ENCODE data around the gene CTDSPL2. TPM values are rescaled to one million over a fixed set of nuclear protein-coding genes. Genes with fewer than 3 reads are reported as not detected.

Gene CTDSPL2
- total RNA-seq (2014; rRNA removed; shearing (Covaris generic)), result 84.5 and 118 TPM in 2 replicates

DNA sequence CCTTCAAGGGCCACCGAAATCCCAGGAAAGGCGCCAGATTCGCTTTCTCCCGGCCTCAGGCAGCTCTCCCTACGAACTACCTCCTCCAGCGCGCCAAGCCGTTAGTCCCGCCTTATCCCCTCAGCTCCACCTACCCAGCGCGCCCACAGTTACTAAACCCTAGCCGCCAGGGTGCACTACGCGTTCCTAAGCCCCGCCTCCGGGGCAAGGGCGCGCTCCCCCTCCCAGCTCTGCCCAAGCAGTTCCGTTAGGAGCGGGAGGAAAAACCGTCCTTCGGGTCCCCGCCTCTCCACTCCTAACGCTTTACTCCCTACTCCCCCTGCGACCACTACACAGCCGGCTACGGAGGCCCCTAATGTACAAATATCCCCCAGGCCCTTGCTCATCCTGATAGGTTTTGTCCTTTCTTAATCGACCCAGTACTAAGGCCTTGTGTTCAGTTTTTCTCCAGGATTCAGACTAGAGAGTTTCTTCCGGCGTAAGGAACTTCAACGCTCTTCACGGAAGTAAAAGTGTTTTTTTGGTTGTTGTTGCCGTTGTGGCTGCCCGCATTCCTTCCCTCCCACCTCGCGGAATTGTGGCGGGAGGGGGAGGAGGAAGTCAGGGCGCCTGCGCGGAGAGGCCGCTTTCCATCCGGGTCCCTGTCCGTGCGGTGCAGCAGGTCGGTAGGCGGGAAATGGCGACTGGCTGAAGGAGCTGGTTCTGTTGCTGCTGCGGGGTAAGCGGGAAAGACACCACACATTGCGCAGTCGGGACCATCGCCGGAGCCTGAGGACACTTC, at the start of gene CTDSPL2:
Gene CTDSPL2 (plus strand): TSS at position 655 of the 781 bp plus-strand sequence. CDS start 31,386 bp downstream, outside the sequence.
- peak; percentile 91 for DNase-seq
- Histone ChIP-seq H3K27me3 (ENCODE audit: control insufficient read depth, insufficient read depth, low read length) (no peaks in the 10 kb centered on the region), H3K4me3 (ENCODE audit: insufficient read depth, low read depth, low read length) (peak within 1 kb of the TSS; percentile 99), H3K36me3 (replicated peaks; ENCODE audit: control insufficient read depth, insufficient read depth, low read length) (no peaks in the 10 kb centered on the region)

DNA sequence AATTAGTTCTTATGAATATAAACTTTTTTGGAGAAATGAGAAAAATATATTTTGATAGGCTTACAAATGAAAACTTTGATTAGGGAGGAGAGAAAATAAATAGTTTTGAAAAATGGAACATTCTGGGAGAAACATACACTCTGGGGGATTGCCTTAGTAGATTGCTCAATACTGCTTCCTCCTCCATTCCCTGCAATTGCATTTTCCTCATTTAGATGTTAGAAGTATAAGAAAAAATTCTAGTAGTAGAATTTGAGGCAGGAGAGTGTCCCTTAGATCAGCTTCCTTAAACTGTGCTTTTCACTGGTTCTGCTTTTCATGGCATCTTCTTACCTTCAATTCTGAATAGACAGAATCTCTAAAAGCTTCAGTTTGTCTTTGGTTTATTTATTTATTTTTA, 46.2 kb upstream of the CTDSPL2 start:
- Histone ChIP-seq H3K36me3 (replicated peaks; ENCODE audit: control insufficient read depth, insufficient read depth, low read length) (no peaks in the 10 kb centered on the region; the same call in 1 of the 2 replicates), H3K27me3 (ENCODE audit: control insufficient read depth, insufficient read depth, low read length) (no peaks in the 10 kb centered on the region), H3K4me3 (ENCODE audit: insufficient read depth, low read depth, low read length) (no peak overlapping the region)
- no peak for DNase-seq

DNA sequence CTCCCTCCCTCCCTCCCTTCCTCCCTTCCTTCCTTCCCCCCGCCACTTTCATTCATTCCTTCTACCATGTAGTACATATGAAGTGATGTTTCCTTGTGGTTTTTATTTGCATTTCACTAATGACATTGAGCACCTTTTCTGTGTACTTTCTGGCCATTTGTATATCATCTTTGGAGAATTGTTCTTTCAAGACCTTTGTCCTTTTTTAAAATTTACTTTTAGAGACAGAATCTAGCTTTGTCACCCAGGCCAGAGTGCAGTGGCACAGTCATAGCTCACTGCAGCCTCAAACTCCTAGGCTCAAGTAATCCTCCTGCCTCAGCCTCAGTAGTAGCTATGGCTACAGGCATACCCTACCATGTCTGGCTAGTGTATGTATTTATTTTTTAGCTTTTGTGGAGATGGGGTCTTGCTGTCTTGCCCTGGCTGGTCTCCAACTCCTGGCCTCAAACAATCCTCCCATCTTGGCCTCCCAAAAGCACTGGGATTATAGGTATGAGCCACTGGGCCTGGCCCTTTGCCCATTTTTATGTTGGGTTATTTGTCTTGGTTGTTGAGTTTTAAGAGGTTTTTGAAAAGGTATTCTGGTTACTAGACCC, 42.0 kb upstream of the CTDSPL2 start:
- DNase-seq, result no peak
- H3K27me3 ChIP-seq (ENCODE audit: control insufficient read depth, insufficient read depth, low read length), result no peaks in the 10 kb centered on the region
- H3K4me3 ChIP-seq (ENCODE audit: insufficient read depth, low read depth, low read length), result no peak overlapping the region
- H3K36me3 ChIP-seq (replicated peaks; ENCODE audit: control insufficient read depth, insufficient read depth, low read length), result no peaks in the 10 kb centered on the region; the same call in none of the 2 replicates

DNA sequence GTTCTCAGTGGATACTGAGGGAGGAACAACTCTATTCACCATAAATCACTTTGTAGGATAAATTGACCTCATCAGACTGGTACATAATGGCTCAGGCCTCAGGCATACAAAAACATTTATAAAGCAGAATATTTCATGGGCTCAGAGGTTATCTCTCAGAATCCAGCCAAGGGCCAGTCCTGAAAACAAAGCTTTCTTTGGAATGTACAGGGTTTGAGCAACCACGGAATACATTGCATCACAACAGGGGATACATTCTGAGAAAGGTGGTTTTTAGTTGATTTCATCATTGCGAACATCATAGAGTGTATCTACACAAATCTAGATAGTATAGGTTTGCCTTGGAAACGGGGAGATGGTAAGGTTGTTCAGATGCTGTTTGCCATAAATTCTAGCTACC, 33.4 kb upstream of the CTDSPL2 start:
- no peak for DNase-seq
- Histone ChIP-seq H3K36me3 (replicated peaks; ENCODE audit: control insufficient read depth, insufficient read depth, low read length) (no peaks in the 10 kb centered on the region; the same call in 1 of the 2 replicates), H3K27me3 (ENCODE audit: control insufficient read depth, insufficient read depth, low read length) (no peaks in the 10 kb centered on the region), H3K4me3 (ENCODE audit: insufficient read depth, low read depth, low read length) (no peak overlapping the region)

DNA sequence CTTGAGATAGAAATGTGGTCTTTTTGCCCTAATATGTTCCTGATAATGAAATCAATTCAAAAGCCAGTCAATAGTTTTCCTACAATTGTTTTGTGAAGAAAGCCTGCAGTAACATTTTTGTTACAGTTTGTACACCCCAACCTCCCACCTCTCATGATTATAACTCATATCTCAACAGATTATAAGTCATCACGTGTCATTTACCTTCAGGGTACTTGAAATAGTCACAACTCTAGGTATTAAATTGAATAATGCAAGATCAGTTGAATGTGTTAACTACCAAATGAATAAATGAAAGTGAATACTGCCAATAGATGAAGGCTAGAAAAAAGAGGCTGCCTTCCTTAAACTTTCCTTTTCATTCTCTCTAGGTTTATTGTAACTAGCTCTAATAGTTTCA, 32.9 kb upstream of the CTDSPL2 start:
- no peak for DNase-seq
- Histone ChIP-seq H3K36me3 (replicated peaks; ENCODE audit: control insufficient read depth, insufficient read depth, low read length) (no peaks in the 10 kb centered on the region), H3K27me3 (ENCODE audit: control insufficient read depth, insufficient read depth, low read length) (no peaks in the 10 kb centered on the region), H3K4me3 (ENCODE audit: insufficient read depth, low read depth, low read length) (no peak overlapping the region)

DNA sequence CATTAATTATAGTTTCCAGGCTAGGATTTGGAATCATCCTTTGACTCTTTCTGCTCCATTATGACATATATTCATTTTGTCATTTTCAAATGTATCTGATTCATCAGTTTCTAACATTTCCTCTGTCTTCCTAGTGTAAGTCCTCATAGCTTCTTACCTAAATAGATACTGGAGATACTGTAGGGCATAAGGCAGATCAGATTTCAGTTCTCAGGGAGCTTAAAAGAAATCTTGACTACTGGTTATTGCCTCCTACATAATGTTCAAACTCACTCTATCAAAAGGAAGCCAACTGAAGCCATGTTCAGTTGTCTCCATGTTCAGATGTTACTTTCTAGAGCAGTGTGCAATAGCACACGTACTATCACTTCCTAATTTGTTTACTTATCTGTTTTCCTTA, 29.6 kb upstream of the CTDSPL2 start:
- no peaks in the 10 kb centered on the region for H3K27me3 ChIP-seq (ENCODE audit: control insufficient read depth, insufficient read depth, low read length)
- no peak overlapping the region for H3K4me3 ChIP-seq (ENCODE audit: insufficient read depth, low read depth, low read length)
- no peak for DNase-seq
- H3K36me3 ChIP-seq (replicated peaks; ENCODE audit: control insufficient read depth, insufficient read depth, low read length), result no peaks in the 10 kb centered on the region

DNA sequence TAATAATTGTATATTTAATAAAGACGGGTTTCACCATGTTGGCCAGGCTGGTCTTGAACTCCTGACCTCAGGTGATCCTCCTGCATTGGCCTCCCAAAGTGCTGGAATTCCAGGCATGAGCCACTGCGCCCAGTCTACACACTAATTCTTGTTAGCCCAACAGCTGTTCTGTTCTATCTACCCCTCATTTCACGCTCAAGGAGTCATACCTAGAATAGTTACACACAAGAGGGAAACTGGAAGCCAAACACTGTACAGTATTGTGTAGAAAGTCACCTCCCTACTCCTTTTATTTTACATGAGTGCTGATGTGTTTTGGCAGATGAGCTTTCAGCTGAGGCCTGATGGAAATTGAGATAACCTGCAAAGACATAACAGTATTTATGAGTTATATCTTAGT, 13.4 kb upstream of the CTDSPL2 start:
- Histone ChIP-seq H3K4me3 (ENCODE audit: insufficient read depth, low read depth, low read length) (no peak overlapping the region), H3K27me3 (ENCODE audit: control insufficient read depth, insufficient read depth, low read length) (no peaks in the 10 kb centered on the region), H3K36me3 (replicated peaks; ENCODE audit: control insufficient read depth, insufficient read depth, low read length) (no peaks in the 10 kb centered on the region)
- no peak for DNase-seq

DNA sequence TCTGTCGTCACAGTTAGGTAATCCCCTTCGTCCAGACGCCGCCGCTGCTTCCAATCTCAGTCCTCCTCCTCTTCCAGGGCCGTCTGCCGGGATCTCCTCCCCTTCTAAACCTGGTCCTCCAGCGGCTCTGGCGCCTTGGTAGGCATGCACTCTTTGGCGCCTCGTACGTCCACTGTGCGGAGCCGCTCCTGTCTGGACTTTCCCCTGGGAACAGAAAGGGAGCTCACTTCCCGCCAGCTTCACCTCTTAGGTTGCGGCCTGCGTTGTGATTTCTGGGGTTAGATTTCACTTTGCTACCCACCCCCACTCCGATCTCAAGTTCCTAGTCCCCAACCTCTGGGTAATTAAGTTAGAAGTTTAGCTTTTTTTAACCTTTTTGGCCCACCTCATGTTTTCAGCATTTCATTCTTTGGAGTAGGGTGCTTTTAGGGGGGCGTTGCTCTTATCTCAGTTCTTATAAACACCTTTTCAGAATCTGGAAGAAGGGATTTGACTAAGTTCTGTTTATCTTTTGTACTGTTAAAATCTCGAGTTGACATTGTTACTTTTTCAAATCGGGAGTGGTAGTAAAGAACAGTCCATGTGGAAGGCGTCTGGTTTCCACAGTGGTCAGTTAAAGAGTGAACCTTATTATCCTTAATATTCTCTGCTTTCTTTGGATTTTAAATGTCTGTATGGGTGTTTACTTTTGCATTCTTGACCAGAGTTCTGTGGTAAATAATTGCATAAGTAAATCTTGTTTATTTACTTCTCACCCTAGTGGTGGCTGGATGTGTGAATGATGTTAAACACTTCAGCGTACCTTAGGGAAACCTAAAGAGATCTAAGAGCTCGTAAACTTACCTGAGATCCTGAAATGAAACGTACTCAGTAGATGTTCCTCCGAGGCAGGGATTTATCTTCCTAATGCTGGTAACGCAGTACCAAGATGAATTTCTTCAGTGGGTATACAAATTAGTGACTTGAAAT, 611 bp downstream of the CTDSPL2 start:
- DNase-seq, result no peak
- no peaks in the 10 kb centered on the region for H3K27me3 ChIP-seq (ENCODE audit: control insufficient read depth, insufficient read depth, low read length)
- H3K4me3 ChIP-seq (ENCODE audit: insufficient read depth, low read depth, low read length), result peak overlapping the region; percentile 99
- no peaks in the 10 kb centered on the region for H3K36me3 ChIP-seq (replicated peaks; ENCODE audit: control insufficient read depth, insufficient read depth, low read length)

DNA sequence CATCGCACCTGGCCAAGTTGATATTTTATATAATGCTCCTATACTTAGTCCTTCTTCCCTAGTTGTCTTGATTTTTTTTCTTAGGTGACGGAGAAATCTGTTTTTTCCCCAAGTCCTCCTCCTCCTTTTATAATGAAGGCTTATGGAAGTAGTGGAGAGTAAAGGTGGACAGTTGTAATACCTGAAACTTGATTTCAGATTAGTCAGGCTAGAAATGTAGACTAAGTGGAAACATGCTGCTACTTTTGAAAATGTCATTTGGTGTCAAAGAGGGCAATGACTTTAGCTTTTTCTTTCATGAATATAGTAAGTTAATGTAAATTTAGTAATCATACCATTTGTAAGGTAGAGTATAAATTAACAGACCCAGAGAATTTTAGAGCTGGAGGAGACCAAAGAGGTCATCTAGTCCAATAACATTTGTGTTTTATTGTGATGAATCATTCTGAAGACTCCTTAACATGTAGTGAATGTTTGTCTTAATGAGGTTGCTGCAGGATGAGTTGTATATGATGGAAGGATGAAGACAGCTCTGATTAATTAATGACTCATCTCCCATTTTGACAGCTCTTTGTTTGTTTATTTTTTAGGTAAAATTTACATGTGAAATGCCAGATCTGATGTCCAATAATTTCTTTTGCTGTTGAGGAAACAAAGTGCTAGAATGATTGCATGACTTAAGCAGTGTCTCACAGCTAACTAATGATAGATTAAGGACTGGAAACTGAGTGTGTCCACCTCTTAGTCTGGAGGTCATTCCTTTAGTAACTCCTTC, 8.7 kb downstream of the CTDSPL2 start:
- H3K36me3 ChIP-seq (replicated peaks; ENCODE audit: control insufficient read depth, insufficient read depth, low read length), result no peaks in the 10 kb centered on the region
- H3K4me3 ChIP-seq (ENCODE audit: insufficient read depth, low read depth, low read length), result no peak overlapping the region
- no peaks in the 10 kb centered on the region for H3K27me3 ChIP-seq (ENCODE audit: control insufficient read depth, insufficient read depth, low read length)
- no peak for DNase-seq

DNA sequence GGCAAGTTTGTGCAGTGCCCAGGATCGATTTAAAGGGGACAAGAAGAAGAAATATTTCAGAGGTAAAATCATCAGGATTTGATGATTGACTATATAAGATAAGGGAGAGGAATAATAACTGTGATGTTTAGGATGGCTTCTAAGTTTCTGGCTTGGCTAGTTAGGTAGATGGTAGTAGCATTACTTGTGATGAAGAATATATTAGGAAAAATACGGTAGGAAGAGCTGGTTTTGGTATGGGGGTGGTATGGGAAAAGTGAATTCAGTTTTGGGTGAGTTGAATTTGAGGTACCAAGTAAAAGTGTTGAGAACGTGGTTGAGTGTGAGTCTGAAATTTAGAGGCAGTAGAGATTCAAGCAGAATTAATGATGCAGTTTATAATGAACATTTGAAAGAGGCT, 11.0 kb downstream of the CTDSPL2 start:
- Histone ChIP-seq H3K27me3 (ENCODE audit: control insufficient read depth, insufficient read depth, low read length) (no peaks in the 10 kb centered on the region), H3K4me3 (ENCODE audit: insufficient read depth, low read depth, low read length) (no peak overlapping the region), H3K36me3 (replicated peaks; ENCODE audit: control insufficient read depth, insufficient read depth, low read length) (no peaks in the 10 kb centered on the region)
- DNase-seq, result no peak

DNA sequence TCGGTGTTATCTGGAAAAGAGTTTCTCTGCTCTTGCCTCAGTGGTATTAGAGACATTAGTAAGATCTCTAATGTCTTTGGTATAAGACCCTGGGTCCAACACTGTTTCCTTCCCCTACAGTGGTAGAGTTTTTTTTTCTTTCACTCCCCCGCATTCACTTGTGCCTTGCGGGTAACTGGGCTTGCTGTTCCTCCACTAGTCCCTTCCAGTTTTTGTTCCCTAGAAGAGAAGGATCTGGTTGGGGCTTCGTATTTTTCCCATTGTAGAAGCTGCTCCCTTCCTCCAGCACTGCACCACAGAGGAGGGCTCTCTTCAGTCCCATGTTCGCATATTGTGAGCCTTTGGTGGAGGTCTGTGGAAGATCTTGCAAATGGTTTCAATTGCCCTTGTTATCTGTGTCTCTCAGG, 13.7 kb downstream of the CTDSPL2 start:
- no peaks in the 10 kb centered on the region for H3K27me3 ChIP-seq (ENCODE audit: control insufficient read depth, insufficient read depth, low read length)
- no peaks in the 10 kb centered on the region for H3K36me3 ChIP-seq (replicated peaks; ENCODE audit: control insufficient read depth, insufficient read depth, low read length)
- no peak overlapping the region for H3K4me3 ChIP-seq (ENCODE audit: insufficient read depth, low read depth, low read length)
- peak; percentile 43 for DNase-seq

DNA sequence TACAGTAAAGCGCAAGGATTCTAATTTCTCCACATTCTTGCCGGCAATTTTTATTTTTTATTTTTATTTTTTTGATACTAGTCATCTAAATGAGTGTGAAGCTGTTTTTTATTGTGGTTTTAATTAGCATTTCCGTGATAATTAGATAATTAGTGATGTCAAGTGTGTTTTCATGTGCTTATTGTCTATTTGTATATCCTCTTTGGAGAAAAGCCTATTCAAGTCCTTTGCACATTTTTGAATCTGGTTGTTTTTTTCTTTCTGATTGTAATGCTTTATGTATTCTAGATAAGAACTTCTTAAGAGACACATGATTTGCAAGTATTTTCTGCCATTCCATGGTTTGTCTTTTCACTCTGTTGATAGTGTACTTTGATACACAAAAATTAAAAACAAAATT, 16.1 kb downstream of the CTDSPL2 start:
- H3K27me3 ChIP-seq (ENCODE audit: control insufficient read depth, insufficient read depth, low read length), result no peaks in the 10 kb centered on the region
- DNase-seq, result no peak
- 0 out of 2 replicates have a peak, but pooled peaks cover 1% of the 10 kb centered on the region for H3K36me3 ChIP-seq (replicated peaks; ENCODE audit: control insufficient read depth, insufficient read depth, low read length)
- no peak overlapping the region for H3K4me3 ChIP-seq (ENCODE audit: insufficient read depth, low read depth, low read length)

DNA sequence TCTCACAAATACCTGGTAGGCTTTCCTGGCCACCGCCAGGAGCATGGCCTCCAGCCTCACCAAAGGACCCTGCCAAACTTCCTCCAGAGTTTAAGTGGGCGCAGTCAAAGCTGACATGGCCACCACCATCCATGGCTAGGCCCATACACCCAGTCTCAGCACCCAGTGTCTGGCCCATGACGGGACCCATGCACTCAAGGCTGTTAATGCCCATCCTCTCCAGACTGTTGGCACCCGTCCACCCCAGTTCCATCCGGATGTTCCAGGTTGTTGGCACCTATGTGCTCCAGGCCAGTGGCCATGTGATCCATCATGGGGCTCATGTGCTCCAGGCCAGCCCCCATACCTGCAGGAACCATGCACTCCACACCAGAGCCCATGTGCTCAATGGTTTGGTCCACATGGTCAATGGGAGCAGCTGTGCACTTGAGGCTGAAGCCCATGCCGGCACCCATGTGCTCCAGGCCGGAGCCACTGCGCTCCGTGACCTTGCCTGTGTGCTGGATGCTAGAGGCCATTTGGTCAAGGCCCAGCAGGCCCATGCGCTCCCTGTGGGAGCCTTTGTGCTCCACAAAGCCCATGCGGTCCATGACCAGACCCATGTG, 20.4 kb downstream of the CTDSPL2 start:
- no peak for DNase-seq
- Histone ChIP-seq H3K27me3 (ENCODE audit: control insufficient read depth, insufficient read depth, low read length) (no peaks in the 10 kb centered on the region), H3K36me3 (replicated peaks; ENCODE audit: control insufficient read depth, insufficient read depth, low read length) (0 out of 2 replicates have a peak, but pooled peaks cover 1% of the 10 kb centered on the region), H3K4me3 (ENCODE audit: insufficient read depth, low read depth, low read length) (no peak overlapping the region)

Data from H7 (cell line).